DMS79 (cell line): ENCODE data around the gene LPA.
"Not testable (repeated sequence)": the region's sequence is repeated elsewhere in the genome, so short reads cannot be mapped to it uniquely, and the experiment has no call there.

Experiments
- DNase-seq: peaks from one replicate; lab custom pipeline; 2025; lab: John Stamatoyannopoulos, UW

The LPA gene, protein sequence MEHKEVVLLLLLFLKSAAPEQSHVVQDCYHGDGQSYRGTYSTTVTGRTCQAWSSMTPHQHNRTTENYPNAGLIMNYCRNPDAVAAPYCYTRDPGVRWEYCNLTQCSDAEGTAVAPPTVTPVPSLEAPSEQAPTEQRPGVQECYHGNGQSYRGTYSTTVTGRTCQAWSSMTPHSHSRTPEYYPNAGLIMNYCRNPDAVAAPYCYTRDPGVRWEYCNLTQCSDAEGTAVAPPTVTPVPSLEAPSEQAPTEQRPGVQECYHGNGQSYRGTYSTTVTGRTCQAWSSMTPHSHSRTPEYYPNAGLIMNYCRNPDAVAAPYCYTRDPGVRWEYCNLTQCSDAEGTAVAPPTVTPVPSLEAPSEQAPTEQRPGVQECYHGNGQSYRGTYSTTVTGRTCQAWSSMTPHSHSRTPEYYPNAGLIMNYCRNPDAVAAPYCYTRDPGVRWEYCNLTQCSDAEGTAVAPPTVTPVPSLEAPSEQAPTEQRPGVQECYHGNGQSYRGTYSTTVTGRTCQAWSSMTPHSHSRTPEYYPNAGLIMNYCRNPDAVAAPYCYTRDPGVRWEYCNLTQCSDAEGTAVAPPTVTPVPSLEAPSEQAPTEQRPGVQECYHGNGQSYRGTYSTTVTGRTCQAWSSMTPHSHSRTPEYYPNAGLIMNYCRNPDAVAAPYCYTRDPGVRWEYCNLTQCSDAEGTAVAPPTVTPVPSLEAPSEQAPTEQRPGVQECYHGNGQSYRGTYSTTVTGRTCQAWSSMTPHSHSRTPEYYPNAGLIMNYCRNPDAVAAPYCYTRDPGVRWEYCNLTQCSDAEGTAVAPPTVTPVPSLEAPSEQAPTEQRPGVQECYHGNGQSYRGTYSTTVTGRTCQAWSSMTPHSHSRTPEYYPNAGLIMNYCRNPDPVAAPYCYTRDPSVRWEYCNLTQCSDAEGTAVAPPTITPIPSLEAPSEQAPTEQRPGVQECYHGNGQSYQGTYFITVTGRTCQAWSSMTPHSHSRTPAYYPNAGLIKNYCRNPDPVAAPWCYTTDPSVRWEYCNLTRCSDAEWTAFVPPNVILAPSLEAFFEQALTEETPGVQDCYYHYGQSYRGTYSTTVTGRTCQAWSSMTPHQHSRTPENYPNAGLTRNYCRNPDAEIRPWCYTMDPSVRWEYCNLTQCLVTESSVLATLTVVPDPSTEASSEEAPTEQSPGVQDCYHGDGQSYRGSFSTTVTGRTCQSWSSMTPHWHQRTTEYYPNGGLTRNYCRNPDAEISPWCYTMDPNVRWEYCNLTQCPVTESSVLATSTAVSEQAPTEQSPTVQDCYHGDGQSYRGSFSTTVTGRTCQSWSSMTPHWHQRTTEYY (N-terminal part only)

DNA sequence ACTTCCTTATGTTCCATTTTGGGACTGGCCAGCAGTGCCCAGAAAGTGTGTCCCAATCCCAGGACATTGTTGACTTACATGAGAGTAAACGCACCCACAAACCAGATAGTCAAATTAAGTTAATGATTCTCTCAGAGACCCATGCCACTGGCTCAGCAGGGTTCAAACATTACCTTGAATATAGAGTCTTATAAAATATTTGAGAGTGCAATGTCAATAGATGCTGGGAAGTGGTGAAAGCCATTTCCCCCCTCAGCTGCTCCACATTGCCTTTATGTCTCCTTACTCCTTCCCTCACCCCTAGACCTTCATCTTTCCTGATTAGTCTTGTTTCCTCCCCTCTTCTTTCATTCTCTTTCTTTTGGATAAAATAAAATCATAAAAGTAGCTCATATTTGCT, at the start of gene LPA:
Gene LPA, minus strand, starts transcription at position 78 of the 400 bp plus-strand sequence. Its CDS starts 61 bp downstream, at position 17.
- DNase-seq, result not testable (repeated sequence)

DNA sequence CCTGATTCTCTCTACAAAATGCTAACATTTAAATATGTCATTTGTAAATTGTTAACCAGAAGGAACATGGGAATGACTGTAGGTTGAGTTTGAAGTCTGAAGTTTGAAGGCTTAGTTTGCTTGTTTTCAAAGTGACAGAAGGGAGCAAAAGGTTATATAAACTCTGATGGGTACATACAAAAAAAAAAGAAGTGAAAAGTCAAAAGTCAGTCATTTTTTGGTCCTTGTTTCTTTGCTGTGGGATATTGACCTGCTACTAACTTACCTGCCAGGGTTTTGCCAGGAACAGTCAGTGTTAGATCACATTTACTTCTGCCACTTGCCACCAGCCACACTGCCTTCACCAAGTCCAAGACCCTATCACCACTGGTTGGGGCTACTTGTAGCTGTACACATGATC, 44.9 kb upstream of the LPA start:
- DNase-seq, result not testable (repeated sequence)

DNA sequence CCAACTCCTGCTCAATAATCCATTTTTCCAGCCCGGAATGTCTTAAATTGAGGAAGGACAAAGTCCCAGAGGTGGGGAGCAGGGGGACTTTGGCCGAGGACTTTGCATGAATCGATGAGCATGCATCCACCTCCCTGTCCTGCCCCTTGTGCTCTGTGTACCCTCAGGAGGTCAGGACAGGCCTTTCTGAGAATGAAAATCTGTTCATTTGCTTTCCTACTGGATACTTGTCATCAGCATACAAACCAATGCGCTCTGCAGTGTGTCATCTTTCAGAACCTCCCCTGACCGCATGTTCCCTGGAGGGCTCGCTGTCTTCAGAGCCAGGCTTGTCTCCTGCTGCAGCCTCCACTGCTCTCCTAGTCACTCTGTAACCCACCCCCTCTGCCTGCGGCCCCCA, 40.6 kb upstream of the LPA start:
- not testable (repeated sequence) for DNase-seq

DNA sequence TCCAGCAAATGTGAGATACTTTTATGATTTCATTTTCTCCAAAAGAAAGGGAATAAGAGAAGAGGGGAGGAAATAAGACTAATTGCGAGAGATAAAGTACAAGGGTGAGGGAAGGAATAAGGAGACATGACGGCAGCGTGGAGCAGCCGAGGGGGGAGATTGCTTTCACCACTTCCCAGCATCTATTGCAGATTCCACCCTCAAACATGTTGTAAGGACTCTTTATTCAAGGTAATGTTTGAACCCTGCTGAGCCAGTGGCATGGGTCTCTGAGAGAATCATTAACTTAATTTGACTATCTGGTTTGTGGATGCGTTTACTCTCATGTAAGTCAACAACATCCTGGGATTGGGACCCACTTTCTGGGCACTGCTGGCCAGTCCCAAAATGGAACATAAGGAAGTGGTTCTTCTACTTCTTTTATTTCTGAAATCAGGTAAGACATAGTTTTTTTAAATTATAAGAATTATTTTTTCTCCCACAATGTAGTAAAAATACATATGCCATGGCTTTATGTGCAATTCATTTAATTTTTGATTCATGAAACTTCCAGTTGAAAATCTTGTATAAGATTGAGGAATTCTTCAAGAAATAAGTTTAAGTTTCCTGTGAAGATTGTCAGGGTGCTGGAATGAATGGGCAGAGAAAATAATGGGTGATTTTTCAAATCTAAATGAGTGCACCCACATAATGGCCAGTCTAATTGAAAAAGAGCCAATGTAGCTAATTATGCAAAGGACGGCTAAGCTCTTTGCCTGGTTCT, 38.0 kb upstream of the LPA start, which contains the start of gene PLG:
Gene PLG, plus strand, starts transcription at position 327 of the 763 bp plus-strand sequence. Its CDS starts 61 bp downstream, at position 388.
- DNase-seq, result not testable (repeated sequence)

- no peak for DNase-seq
Observed at GRCh38 chr6:160697826-160698225, 33.8 kb upstream of the LPA start.

DNA sequence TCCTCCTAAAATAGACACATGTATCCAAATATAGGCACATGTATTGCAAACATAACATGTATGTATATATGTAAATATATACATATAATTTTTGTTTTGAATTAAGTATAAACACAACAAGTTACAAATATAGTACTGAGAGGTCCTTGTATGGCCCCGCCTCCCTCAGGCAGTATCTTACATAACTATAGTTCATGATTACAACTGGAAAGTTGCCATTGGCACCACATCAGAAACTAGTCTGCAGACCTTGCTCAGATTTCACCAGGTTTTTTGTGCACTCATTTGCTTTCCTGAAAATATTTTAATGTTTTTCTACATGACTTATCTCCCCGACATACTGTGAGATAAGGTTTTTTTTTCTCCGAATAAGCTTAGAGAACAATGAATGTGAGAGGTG, 32.8 kb upstream of the LPA start:
- not testable (repeated sequence) for DNase-seq

- DNase-seq, result not testable (repeated sequence)
Observed at GRCh38 chr6:160695622-160696021, 31.5 kb upstream of the LPA start.

DNA sequence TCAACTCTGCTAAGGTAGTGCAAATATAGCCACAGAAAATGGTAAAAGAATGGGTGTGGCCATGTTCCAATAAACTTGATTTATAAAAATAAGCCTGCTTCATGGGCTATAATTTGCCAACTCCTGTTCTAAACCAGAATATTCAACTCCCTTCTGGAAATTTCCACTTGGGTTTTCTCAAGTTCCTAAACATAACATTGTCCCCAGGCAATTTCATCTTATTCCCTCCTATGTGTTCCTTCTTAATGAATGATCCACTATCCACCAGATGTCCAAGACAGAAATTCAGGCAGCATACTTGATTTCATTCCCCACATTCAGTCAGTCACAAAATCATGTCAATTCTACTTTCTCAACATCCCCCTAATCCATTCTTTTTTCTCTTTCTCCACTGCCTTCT, 30.9 kb upstream of the LPA start:
- not testable (repeated sequence) for DNase-seq

GRCh38 chr6:160692369-160692959, 28.4 kb upstream of the LPA start:
- no peak for DNase-seq

DNA sequence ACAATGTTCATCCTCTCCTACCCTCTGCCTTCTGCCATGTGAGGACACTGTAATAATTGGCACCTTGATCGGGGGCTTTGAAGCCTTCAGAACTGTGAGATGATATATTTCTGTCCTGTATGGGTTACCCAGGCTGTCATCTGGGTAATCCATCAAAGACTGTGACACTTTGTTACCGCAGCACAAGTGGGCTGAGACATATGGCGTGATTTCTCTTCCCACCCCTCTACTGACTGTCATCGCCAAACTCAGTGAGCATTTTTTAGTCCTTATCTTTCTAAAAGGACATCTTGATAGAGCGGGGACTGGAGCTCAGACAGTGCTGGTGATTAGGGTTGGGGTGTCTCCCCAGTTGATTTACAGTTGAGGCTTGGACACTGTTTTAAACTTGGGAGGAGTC, 27.5 kb upstream of the LPA start:
- DNase-seq, result no peak

DNA sequence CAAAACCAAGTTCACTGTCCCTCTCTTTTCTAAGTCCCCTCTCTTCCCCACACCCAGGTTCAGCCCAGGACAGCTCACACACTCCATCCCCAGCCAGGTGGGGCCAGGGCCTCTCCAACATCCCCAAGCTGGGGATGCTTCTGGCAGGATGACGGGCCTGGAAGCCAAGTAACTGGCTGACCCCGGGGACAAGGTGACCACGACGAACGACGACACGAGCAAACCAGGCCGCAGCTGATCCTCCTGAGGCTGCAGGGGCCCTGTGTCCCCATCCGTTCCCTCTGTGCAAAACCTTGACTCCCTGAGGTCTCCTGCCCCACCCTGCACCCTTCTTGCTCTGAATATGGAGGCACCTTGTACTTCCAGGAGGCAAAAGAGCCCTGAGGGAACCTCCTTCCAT, 26.4 kb upstream of the LPA start:
- DNase-seq, result no peak

- no peak for DNase-seq
Observed at GRCh38 chr6:160685762-160686450, 21.8 kb upstream of the LPA start.

- not testable (repeated sequence) for DNase-seq
Observed at GRCh38 chr6:160685101-160685761, 21.2 kb upstream of the LPA start.

DNA sequence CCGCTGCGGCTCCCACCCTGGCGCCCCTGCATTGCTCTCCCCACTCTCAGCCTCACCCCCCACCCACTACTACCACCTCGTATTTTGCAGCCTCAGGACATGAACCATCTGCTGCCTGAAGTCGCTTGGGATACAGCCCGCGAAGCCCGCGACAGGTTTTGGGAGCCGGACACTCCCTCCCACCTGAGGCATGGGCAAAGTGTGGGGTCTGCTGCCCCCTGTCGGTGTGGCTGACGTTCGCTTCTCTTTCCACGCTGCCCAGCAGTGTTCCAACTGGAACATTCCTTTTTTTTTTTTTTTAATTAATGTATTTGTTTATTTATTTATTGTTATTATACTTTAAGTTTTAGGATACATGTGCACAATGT, 15.3 kb upstream of the LPA start:
- DNase-seq, result no peak

DNA sequence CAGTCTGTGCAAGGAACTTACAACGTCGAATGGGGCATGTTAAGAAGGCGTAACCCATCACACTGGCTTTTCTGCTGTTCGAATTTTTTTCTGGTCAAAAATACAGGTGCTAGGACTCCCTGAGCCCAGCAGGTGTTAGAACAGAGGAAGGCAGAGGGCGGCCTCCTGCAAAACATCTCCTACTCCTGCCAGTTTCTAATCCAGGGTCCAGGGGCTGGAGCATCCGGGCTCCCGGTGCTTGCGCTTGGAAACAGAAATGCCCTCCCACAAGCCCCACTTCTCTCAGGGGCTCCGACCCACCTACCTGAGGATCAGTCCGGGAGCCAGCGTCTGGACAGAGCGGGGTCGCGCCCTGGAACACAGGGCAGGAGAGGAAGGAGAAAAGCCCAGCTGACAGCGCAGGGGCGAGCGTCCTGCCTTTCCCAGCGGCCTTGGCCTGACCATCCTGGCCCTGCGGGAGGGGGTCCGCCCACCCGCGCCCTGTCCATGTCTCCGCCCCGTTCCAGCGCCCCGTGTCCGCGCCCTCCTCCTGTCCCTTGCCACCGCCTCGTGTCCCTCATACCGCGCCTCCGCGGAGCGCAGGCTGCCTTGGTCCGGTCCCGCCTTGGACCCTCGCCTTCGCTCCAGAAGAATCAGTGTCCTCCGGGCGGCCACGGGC, 14.8 kb upstream of the LPA start:
- no peak for DNase-seq

DNA sequence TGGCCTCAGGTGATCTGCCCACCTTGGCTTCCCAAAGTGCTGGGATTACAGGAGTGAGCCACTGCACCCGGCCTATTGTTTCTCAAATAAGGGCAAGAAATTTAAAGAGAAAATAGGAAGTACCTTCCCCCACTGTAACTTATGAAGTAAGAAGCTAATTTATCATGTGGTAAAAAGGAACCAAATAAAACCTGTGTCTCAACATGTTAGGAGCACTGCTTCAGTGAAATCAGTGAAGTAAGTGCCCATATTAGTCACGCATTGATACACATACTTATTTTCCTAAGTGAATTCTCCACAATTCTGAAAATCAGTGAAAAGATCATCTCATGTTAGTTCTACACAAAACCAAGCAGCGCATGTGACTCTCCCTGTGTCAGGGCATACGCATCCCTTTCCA, 14.2 kb upstream of the LPA start:
- DNase-seq, result no peak

DNA sequence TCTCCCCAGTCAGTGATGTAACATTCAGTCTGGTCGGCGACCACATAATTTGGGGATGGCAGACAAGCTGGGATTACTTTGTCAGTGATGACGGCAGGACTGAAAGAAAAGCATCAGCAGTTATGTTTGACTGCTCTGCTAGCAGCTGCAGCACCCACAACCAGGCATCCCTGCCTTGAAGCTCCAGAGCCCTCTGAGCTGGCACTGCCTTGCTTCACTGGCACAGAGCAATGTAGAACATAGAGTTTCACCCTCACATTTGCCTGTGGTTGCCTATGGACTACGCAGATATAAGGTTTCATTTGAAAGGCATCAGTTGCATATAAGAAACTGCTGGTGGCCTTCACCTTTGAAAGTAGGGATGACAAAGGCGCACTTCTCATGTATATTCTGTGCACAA, 12.3 kb upstream of the LPA start:
- DNase-seq, result not testable (repeated sequence)

DNA sequence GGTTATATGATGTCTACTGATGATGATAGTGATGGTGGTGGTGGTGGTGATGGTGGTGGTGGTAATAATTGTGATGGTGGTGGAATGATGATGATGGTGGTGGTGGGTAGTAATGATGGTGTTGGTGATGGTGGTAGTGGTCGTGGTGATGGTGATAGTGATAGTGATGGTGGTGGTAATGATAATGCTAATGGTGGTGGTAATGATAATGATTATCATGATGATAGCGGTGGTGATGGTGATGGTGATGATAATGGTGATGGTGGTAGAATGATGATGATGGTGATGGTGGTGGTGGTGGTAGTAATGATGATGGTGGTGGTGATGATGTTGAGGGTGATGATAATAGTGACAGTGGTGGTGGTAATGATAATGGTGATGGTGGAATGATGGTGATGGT, 4.5 kb upstream of the LPA start:
- no peak for DNase-seq
